ENCODE results near the gene CRYBG2. TPM values are rescaled to one million over a fixed set of nuclear protein-coding genes. Genes with fewer than 3 reads are reported as not detected.

CRYBG2 gene
- total RNA-seq, 1 experiment from 2014 or later, result 21.7 TPM

DNA sequence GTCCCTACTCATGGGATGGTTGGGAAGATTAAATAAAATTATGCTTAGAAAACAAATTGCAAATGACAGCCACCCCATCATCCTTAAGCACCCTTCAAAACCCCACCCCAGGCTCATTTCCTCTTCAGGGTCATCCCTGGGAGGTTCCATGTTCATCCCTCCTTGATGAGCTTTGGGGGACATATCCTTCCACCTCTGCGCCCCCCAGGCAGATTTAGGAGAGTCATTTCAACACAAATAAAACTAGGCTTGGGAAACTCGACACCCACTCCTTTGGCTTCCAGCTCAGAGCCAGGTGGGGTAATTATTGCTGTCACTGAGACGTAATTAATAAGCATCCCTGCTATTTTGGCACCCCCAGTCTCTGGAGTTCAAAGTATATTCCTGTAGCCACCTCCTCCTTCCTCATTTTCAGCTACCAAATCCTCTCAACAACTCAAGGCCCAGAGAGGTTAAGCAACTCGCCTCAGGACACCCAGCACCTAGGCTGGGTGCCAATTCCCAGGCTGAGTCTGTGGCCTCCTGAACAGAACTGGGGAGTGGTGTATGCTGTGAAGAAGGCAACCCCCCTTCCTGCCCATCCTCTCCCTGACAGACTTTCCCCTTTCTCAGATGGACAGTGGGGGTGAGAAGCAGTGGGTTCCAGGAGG, 595 bp downstream of the CRYBG2 start:
- Histone ChIP-seq H3K4me1 (replicated peaks; ENCODE audit: insufficient read depth) (peaks cover 91% of the 10 kb centered on the region), H3K4me3 (peak overlapping the region; percentile 56; the same call in 1 of the 2 replicates)

DNA sequence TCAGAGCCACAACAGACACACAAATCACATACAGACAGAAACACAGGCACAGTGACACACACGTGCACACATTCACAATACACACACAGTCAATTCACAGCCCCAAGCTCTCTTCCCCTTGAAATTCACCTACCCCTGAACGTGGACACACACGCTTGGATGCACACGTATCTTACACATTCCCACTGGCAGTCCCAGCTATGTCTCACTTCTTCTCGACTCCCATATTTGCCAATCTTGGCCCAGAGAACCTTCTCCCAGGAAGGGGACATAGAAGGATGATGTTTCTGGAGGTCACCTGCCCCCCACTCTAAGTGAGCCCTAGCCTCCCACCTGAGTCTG, 1.6 kb downstream of the CRYBG2 start:
- Histone ChIP-seq H3K9me2 (ENCODE audit: insufficient read depth) (no peaks in the 10 kb centered on the region), H3K79me2 (ENCODE audit: low read depth) (peaks cover 22% of the 10 kb centered on the region), H3K27ac (peak overlapping the region; percentile 99), H4K20me1 (ENCODE audit: insufficient read depth) (no peaks in the 10 kb centered on the region), H3K4me1 (replicated peaks; ENCODE audit: insufficient read depth) (peaks cover 81% of the 10 kb centered on the region), H2AFZ (no peak overlapping the region), H3K9me3 (ENCODE audit: insufficient read depth, low read depth) (no peaks in the 10 kb centered on the region), H3K4me3 (peak overlapping the region; percentile 56; the same call in 1 of the 2 replicates), H3F3A (ENCODE audit: insufficient read depth, low read depth) (peaks cover 31% of the 10 kb centered on the region), H3K4me2 (peak overlapping the region; percentile 73), H3K27me3 (ENCODE audit: insufficient read depth, low read depth) (no peaks in the 10 kb centered on the region), H3K36me3 (ENCODE audit: low read depth) (no peaks in the 10 kb centered on the region)
- BruUV-seq (replicated peaks), result TSS peak; percentile 68
- ChIA-PET POLR2A (ENCODE audit: unreplicated experiment) (interaction anchor here (0.6 kb wide), 1 partner anchor 226 kb away, joined by 3 read pairs; no protein-coding TSS in a partner anchor), CTCF (no interaction called here)
- intact Hi-C loops (cut with micrococcal nuclease; ENCODE audit: unreplicated experiment), result loop anchor here (10.0 kb wide), 1 partner anchor 512 kb away; the partner anchor contains the start of gene SFN
- DNase-seq, result peak in 1 of 2 experiments; percentile 40
- no peak for TF ChIP-seq CTCF (conservative IDR thresholded peaks at IDR 0.05)
- no peak for TF ChIP-seq EZH2 (IDR thresholded peaks at IDR 0.05; ENCODE audit: low read depth)

More for the DNA sequence above, 595 bp downstream of the CRYBG2 start:
- Histone ChIP-seq H3K36me3 (ENCODE audit: low read depth) (no peaks in the 10 kb centered on the region), H2AFZ (no peak overlapping the region), H3K4me2 (peak overlapping the region; percentile 73), H4K20me1 (ENCODE audit: insufficient read depth) (no peaks in the 10 kb centered on the region), H3K9me3 (ENCODE audit: insufficient read depth, low read depth) (no peaks in the 10 kb centered on the region), H3F3A (ENCODE audit: insufficient read depth, low read depth) (peaks cover 40% of the 10 kb centered on the region), H3K9me2 (ENCODE audit: insufficient read depth) (no peaks in the 10 kb centered on the region), H3K27ac (peak overlapping the region; percentile 99), H3K79me2 (ENCODE audit: low read depth) (peaks cover 22% of the 10 kb centered on the region), H3K27me3 (ENCODE audit: insufficient read depth, low read depth) (no peaks in the 10 kb centered on the region)
- POLR2A ChIA-PET (ENCODE audit: unreplicated experiment), result no interaction called here
- TF ChIP-seq EZH2 (IDR thresholded peaks at IDR 0.05; ENCODE audit: low read depth) (no peak), CTCF (conservative IDR thresholded peaks at IDR 0.05) (no peak)
- CTCF ChIA-PET, result no interaction called here
- intact Hi-C loops (cut with micrococcal nuclease; ENCODE audit: unreplicated experiment), result loop anchor here (10.0 kb wide), 1 partner anchor 511 kb away; the partner anchor contains the start of gene SFN
- TSS peak; percentile 25 for BruUV-seq (replicated peaks)
- DNase-seq, result peak in 1 of 2 experiments; percentile 40

- intact Hi-C loops (cut with micrococcal nuclease; ENCODE audit: unreplicated experiment), result loop anchor here (10.0 kb wide), 1 partner anchor 513 kb away; the partner anchor contains the start of gene SFN
- POLR2A ChIA-PET (ENCODE audit: unreplicated experiment), result interaction anchor here (0.7 kb wide), 4 partner anchors 18 to 400 kb away, joined by 3 to 10 read pairs (median 4); partner anchors contain the start of gene DHDDS
- H3K79me2 ChIP-seq (ENCODE audit: low read depth), result peaks cover 22% of the 10 kb centered on the region
- H3K9me2 ChIP-seq (ENCODE audit: insufficient read depth), result no peaks in the 10 kb centered on the region
- no peaks in the 10 kb centered on the region for H3K36me3 ChIP-seq (ENCODE audit: low read depth)
- TF ChIP-seq EZH2 (IDR thresholded peaks at IDR 0.05; ENCODE audit: low read depth) (no peak), CTCF (conservative IDR thresholded peaks at IDR 0.05) (no peak)
- peak; percentile 82 to 93 for DNase-seq
- peak overlapping the region; percentile 73 for H3K4me2 ChIP-seq
- peak overlapping the region; percentile 56; the same call in 1 of the 2 replicates for H3K4me3 ChIP-seq
- H3F3A ChIP-seq (ENCODE audit: insufficient read depth, low read depth), result peaks cover 29% of the 10 kb centered on the region
- H3K9me3 ChIP-seq (ENCODE audit: insufficient read depth, low read depth), result no peaks in the 10 kb centered on the region
- no peaks in the 10 kb centered on the region for H3K27me3 ChIP-seq (ENCODE audit: insufficient read depth, low read depth)
- CTCF ChIA-PET, result interaction anchor here (1.0 kb wide), 2 partner anchors 12 to 65 kb away, joined by 3 read pairs; no protein-coding TSS in a partner anchor
- H3K27ac ChIP-seq, result peak overlapping the region; percentile 99
- no peak overlapping the region for H2AFZ ChIP-seq
- no TSS peak for BruUV-seq (replicated peaks)
- H3K4me1 ChIP-seq (replicated peaks; ENCODE audit: insufficient read depth), result peaks cover 77% of the 10 kb centered on the region
- no peaks in the 10 kb centered on the region for H4K20me1 ChIP-seq (ENCODE audit: insufficient read depth)
Observed at GRCh38 chr1:26351590-26352337, 2.2 kb downstream of the CRYBG2 start.
